Lung (tissue), 12 donors: ENCODE measurements around the gene BAK1. TPM values are rescaled to one million over a fixed set of nuclear protein-coding genes. Genes with fewer than 3 reads are reported as not detected.
"Not testable (repeated sequence)": the region's sequence is repeated elsewhere in the genome, so short reads cannot be mapped to it uniquely, and the experiment has no call there.

ENCODE experiments used
- ATAC-seq: fragments of 200-7000 bp; cut with Tn5 transposase; one replicate; pipeline ENCODE4 v1.9.1; 2020; ENCODE audit warnings: moderate number of reproducible peaks; ENCODE audit not compliant: insufficient read depth, low FRiP score
- DNase-seq, 3 donors: peaks; one replicate each; pipeline ENCODE4 v3.0.0-alpha.2; 2013 to 2017
- H3K27ac ChIP-seq, 2 donors: one replicate each; pipeline ENCODE4 v1.5.1; 2013; ENCODE audit warnings: mild to moderate bottlenecking in 2 of 2, moderate library complexity in 2 of 2, control low read depth in 1 of 2, inconsistent platforms in 1 of 2, low read depth in 1 of 2, low read length in 1 of 2
- H3K27me3 ChIP-seq, 3 donors: one replicate each; pipeline ENCODE4 v1.5.1; 2013; ENCODE audit warnings: low read length in 2 of 3; ENCODE audit not compliant: control insufficient read depth in 3 of 3, insufficient read depth in 3 of 3
- H3K36me3 ChIP-seq, 4 donors: one replicate each; pipeline ENCODE4 v1.5.1; 2013; ENCODE audit warnings: low read length in 4 of 4, mild to moderate bottlenecking in 1 of 4, moderate library complexity in 1 of 4; ENCODE audit not compliant: control insufficient read depth in 4 of 4, insufficient read depth in 4 of 4
- H3K4me1 ChIP-seq, 5 donors: one replicate each; pipeline ENCODE4 v1.5.1; 2013; ENCODE audit warnings: low read length in 5 of 5, mild to moderate bottlenecking in 2 of 5, moderate library complexity in 1 of 5; ENCODE audit not compliant: control insufficient read depth in 5 of 5, insufficient read depth in 5 of 5
- H3K4me3 ChIP-seq: one replicate; pipeline ENCODE4 v1.5.1; 2013; ENCODE audit warnings: mild to moderate bottlenecking, control low read depth, moderate library complexity
- H3K9ac ChIP-seq, 2 donors: one replicate each; pipeline ENCODE4 v1.5.1; 2013; ENCODE audit warnings: low read length in 2 of 2, control low read depth in 1 of 2; ENCODE audit not compliant: insufficient read depth in 1 of 2
- H3K9me3 ChIP-seq, 4 donors: one replicate each; pipeline ENCODE4 v1.5.1; 2013; ENCODE audit warnings: low read length in 3 of 4, mild to moderate bottlenecking in 1 of 4, moderate library complexity in 1 of 4; ENCODE audit not compliant: control insufficient read depth in 4 of 4, insufficient read depth in 3 of 4
- CTCF ChIP-seq: IDR thresholded peaks from 2 replicates; pipeline ENCODE4 v1.5.1; 2012; ENCODE audit warnings: mild to moderate bottlenecking; ENCODE audit errors: control extremely low read depth, extremely low read depth
- WGBS, 2 donors: extraction: QIAGEN DNeasy Blood & Tissue Kit; methylation state at CpG; one replicate each; pipeline ENCODE4 v1.1.7; 2013; 5-methylcytosine and 5-hydroxymethylcytosine counted together
- polyA plus RNA-seq, 2 donors: library from polyadenylated mRNA; stranded (reverse); fragments of 200-250 nt; gene quantifications; one replicate each; pipeline ENCODE4 v1.2.1, GENCODE V29; 2013
- total RNA-seq, 2 donors: library from RNA; depleted of rRNA in 1 of 2; stranded (reverse); fragments of >200 nt in 1 of 2; gene quantifications; one replicate each; pipeline ENCODE4 v1.2.1, GENCODE V29; 2014 to 2021
- donor health status: control.
- donor health status: control.
- donor health status: Bipolar disorder and iron deficiency.
- donor health status: healthy.
- donor health status: DM: yes; HTN: yes; CAD: no.

The BAK1 gene
- total and polyA plus RNA-seq, 4 donors: 7.4 to 25.6 (median 18.9) TPM

- H3K27ac ChIP-seq: no peak overlapping the region
- DNase-seq: no peak
- WGBS, 2 donors: 44 to 82% methylated on average over 4 of the region's 4 CpGs
Observed at GRCh38 chr6:33543116-33543515, 37.0 kb downstream of the BAK1 start.

GRCh38 chr6:33540768-33541167 lies 39.3 kb downstream of the BAK1 start:
- DNase-seq: no peak
- Histone ChIP-seq H3K4me1 (no peaks in the 10 kb centered on the region), H3K27me3 (no peaks in the 10 kb centered on the region), H3K9ac (no peak overlapping the region), H3K4me3 (no peak overlapping the region), H3K36me3 (no peaks in the 10 kb centered on the region), H3K27ac (no peak overlapping the region), H3K9me3 (peaks cover 0 to 3% (median 0%) of the 10 kb centered on the region in 4 donors)
- TF ChIP-seq CTCF: no peak
- WGBS, 2 donors: 94 to 100% methylated on average over 1 of the region's 1 CpG
- no peak for ATAC-seq

More at GRCh38 chr6:33543116-33543515, 37.0 kb downstream of the BAK1 start:
- H3K36me3 ChIP-seq: no peaks in the 10 kb centered on the region
- no peak overlapping the region for H3K4me3 ChIP-seq
- TF ChIP-seq CTCF: no peak
- no peak overlapping the region for H3K9ac ChIP-seq
- no peaks in the 10 kb centered on the region for H3K4me1 ChIP-seq
- H3K9me3 ChIP-seq: peaks cover 0 to 3% (median 0%) of the 10 kb centered on the region in 4 donors
- H3K27me3 ChIP-seq: no peaks in the 10 kb centered on the region
- ATAC-seq: no peak

DNA sequence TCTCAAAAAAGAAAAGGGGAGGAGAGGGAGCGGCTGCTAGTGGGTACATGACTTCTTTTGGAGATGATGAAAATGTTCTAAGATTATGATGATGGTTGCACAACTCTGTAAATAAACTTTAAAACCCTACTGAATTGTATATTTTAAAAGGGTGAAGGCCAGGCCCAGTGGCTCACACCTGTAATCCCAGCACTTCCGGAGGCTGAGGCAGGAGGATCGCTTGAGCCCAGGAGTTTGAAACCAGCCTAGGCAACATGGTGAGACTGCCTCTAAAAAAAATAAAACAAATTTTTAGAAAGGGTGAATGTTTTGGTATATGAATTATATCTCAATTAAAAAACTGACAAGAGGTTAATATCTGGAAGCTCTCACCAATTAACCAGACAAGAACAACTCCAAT lies 45.4 kb downstream of the BAK1 start:
- no peak overlapping the region for H3K9ac ChIP-seq
- no peaks in the 10 kb centered on the region for H3K4me1 ChIP-seq
- H3K27ac ChIP-seq: no peak overlapping the region
- H3K9me3 ChIP-seq: peaks cover 0 to 2% (median 0%) of the 10 kb centered on the region in 4 donors
- TF ChIP-seq CTCF: no peak
- WGBS, 2 donors: 96% methylated on average over 3 of the region's 3 CpGs
- no peak overlapping the region for H3K4me3 ChIP-seq
- no peak for ATAC-seq
- H3K27me3 ChIP-seq: no peaks in the 10 kb centered on the region
- H3K36me3 ChIP-seq: no peaks in the 10 kb centered on the region
- no peak for DNase-seq

DNA sequence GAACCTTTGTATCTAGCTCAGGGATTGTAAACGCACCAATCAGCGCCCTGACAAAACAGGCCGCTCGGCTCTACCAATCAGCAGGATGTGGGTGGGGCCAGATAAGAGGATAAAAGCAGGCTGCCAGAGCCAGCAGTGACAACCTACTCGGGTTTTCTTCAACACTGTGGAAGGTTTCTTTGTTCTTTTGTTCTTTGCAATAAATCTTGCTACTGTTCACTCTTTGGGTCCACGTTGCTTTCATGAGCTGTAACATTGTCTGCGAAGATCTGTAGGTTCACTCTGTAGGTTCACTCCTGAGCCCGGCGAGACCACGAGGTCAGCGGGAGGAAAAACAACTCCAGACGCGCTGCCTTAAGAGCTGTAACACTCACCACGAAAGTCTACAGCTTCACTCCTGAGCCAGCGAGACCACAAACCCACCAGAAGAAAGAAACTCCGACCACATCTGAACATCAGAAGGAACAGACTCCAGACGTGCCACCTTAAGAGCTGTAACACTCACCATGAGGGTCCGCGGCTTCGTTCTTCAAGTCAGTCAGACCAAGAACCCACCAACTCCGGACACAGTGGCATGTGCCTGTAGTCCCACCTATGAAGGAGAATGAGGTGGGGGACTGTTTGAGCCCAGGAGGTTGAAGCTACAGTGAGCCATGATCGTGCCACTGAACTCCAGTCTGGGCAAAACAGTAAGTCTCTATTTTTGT lies 46.8 kb downstream of the BAK1 start:
- not testable (repeated sequence) for H3K27me3 ChIP-seq, H3K36me3 ChIP-seq, H3K9me3 ChIP-seq, H3K4me1 ChIP-seq, H3K9ac ChIP-seq, DNase-seq, H3K4me3 ChIP-seq, ATAC-seq, H3K27ac ChIP-seq
- WGBS, 2 donors: 73 to 85% methylated on average over 20 to 22 of the region's 22 CpGs

GRCh38 chr6:33532431-33532830 lies 47.6 kb downstream of the BAK1 start:
- not testable (repeated sequence) for H3K9me3 ChIP-seq, H3K27ac ChIP-seq, H3K4me3 ChIP-seq, DNase-seq, ATAC-seq, H3K4me1 ChIP-seq, H3K9ac ChIP-seq, H3K27me3 ChIP-seq, H3K36me3 ChIP-seq
- 95 to 98% methylated on average over 10 to 16 of the region's 25 CpGs for WGBS, 2 donors

DNA sequence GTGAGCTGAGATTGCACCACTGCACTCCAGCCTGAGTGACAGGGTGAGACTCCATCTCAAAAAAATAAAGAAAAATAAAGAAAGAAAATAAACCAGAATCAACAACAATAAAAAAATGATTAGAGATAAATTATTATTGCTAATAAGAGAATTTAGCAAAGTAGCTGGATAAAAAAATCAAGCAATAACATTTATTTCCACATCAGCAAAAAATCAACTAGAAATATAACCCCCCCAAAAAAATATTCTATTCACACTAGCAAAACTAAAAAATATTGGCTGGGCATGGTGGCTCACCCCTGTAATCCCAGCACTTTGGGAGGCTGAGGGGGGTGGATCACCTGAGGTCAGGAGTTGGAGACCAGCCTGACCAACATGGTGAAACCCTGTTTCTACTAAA lies 49.5 kb downstream of the BAK1 start:
- H3K9me3 ChIP-seq, H3K4me3 ChIP-seq, H3K27me3 ChIP-seq, ATAC-seq, H3K4me1 ChIP-seq, H3K36me3 ChIP-seq, H3K27ac ChIP-seq, H3K9ac ChIP-seq, DNase-seq: not testable (repeated sequence)
